GM19463 (cell line): ENCODE data around the gene SLC25A36.

Source experiments
- ATAC-seq: cut with Tn5 transposase; IDR thresholded peaks from one replicate; pipeline ENCODE4 v1.9.1; 2021; ENCODE audit warnings: mild to moderate bottlenecking, moderate library complexity; ENCODE audit not compliant: unreplicated experiment

Gene SLC25A36

GRCh38 chr3:140941434-140942220, at the start of gene SLC25A36:
TSS of gene SLC25A36 (plus strand) at chr3:140941836. CDS start at chr3:140942055, 219 bp downstream.
- peak; percentile 94 for ATAC-seq

GRCh38 chr3:140896997-140897396, 44.6 kb upstream of the SLC25A36 start:
- no peak for ATAC-seq

GRCh38 chr3:140898340-140899180, 43.1 kb upstream of the SLC25A36 start:
- no peak for ATAC-seq

GRCh38 chr3:140899363-140899762, 42.3 kb upstream of the SLC25A36 start:
- no peak for ATAC-seq

GRCh38 chr3:140902791-140903190, 38.8 kb upstream of the SLC25A36 start:
- ATAC-seq = no peak

GRCh38 chr3:140903196-140903595, 38.4 kb upstream of the SLC25A36 start:
- no peak for ATAC-seq

GRCh38 chr3:140904521-140904920, 37.1 kb upstream of the SLC25A36 start:
- ATAC-seq = no peak

- ATAC-seq = no peak
Measured at GRCh38 chr3:140905559-140905958, 36.1 kb upstream of the SLC25A36 start.

GRCh38 chr3:140906785-140907184, 34.9 kb upstream of the SLC25A36 start:
- ATAC-seq = no peak

- ATAC-seq = no peak
Measured at GRCh38 chr3:140910860-140911259, 30.8 kb upstream of the SLC25A36 start.

GRCh38 chr3:140911822-140912221, 29.8 kb upstream of the SLC25A36 start:
- no peak for ATAC-seq

- no peak for ATAC-seq
Measured at GRCh38 chr3:140913728-140914127, 27.9 kb upstream of the SLC25A36 start.

GRCh38 chr3:140914384-140914945, 27.2 kb upstream of the SLC25A36 start:
- ATAC-seq = no peak

GRCh38 chr3:140916603-140917002, 25.0 kb upstream of the SLC25A36 start:
- ATAC-seq = no peak

GRCh38 chr3:140917772-140918171, 23.9 kb upstream of the SLC25A36 start:
- ATAC-seq = no peak

GRCh38 chr3:140920029-140920428, 21.6 kb upstream of the SLC25A36 start:
- ATAC-seq = no peak

GRCh38 chr3:140922634-140923033, 19.0 kb upstream of the SLC25A36 start:
- no peak for ATAC-seq

- no peak for ATAC-seq
Measured at GRCh38 chr3:140924097-140924873, 17.4 kb upstream of the SLC25A36 start.

- no peak for ATAC-seq
Measured at GRCh38 chr3:140927279-140928069, 14.2 kb upstream of the SLC25A36 start.

GRCh38 chr3:140929446-140929845, 12.2 kb upstream of the SLC25A36 start:
- ATAC-seq = no peak
